Panc1 (cell line): ENCODE results near the gene MAN1A1. TPM values are rescaled to one million over a fixed set of nuclear protein-coding genes. Genes with fewer than 3 reads are reported as not detected.
"Not testable (repeated sequence)": the region's sequence is repeated elsewhere in the genome, so short reads cannot be mapped to it uniquely, and the experiment has no call there.

Experiments
- ATAC-seq: fragments of 200-7000 bp; cut with Tn5 transposase; 2 replicates; pipeline ENCODE4 v1.9.1; 2020; ENCODE audit warnings: mild to moderate bottlenecking, moderate library complexity
- BruUV-seq: library from RNA; stranded (reverse); fragments of 400-500 nt; replicated peaks from 2 replicates; lab custom pipeline; 2021; lab: Mats Ljungman, UMichigan
- CTCF ChIA-PET: fragments of 300-600 bp; sonication (Branson Sonifier 250); formaldehyde crosslinking; loops from one replicate; lab custom pipeline; 2022; ENCODE audit warnings: antibody characterized with exemption; lab: Charles Lee
- POLR2A ChIA-PET: fragments of 300-600 bp; sonication (Branson Sonifier 250); formaldehyde crosslinking; loops from one replicate; lab custom pipeline; 2022; ENCODE audit warnings: antibody characterized with exemption; lab: Charles Lee
- DNase-seq: peaks from one replicate; pipeline ENCODE4 v3.0.0-alpha.2; 2010; ENCODE audit warnings: low read depth, low spot score
- H3K27ac ChIP-seq: 2 replicates; pipeline ENCODE4 v1.5.1; 2011; ENCODE audit warnings: mild to moderate bottlenecking, low read length, inconsistent platforms
- H3K27me3 ChIP-seq: fragments of 200-500 bp; sonication (Bioruptor generic); 2 replicates; pipeline ENCODE4 v1.6.0; 2014; ENCODE audit warnings: low read length, inconsistent platforms; ENCODE audit not compliant: control insufficient read depth, insufficient read depth
- H3K36me3 ChIP-seq: fragments of 200-500 bp; sonication (Bioruptor generic); 2 replicates; pipeline ENCODE4 v1.5.1; 2014; ENCODE audit warnings: inconsistent platforms, mild to moderate bottlenecking, low read length, moderate library complexity; ENCODE audit not compliant: control insufficient read depth, insufficient read depth
- H3K4me1 ChIP-seq: 2 replicates; pipeline ENCODE4 v1.5.1; 2011; ENCODE audit warnings: inconsistent platforms, mild to moderate bottlenecking, low read length, moderate library complexity; ENCODE audit not compliant: control insufficient read depth, insufficient read depth
- H3K4me3 ChIP-seq, 2 experiments: 2 replicates each; pipeline ENCODE4 v1.5.1; 2011 to 2012; ENCODE audit warnings: low read depth in 2 of 2, low read length in 2 of 2, mild to moderate bottlenecking in 2 of 2, inconsistent platforms in 1 of 2, moderate library complexity in 1 of 2
- H3K9me3 ChIP-seq: fragments of 200-500 bp; sonication (Bioruptor generic); 2 replicates; pipeline ENCODE4 v1.5.1; 2014; ENCODE audit warnings: low read depth, mild to moderate bottlenecking, inconsistent platforms, low read length, moderate library complexity; ENCODE audit not compliant: control insufficient read depth, insufficient read depth
- CTCF ChIP-seq: fragments of 450-650 bp; IDR thresholded peaks from 2 replicates; pipeline ENCODE4 v1.5.1; 2017; ENCODE audit warnings: mild to moderate bottlenecking
- POLR2AphosphoS5 ChIP-seq: IDR thresholded peaks from 2 replicates; pipeline ENCODE4 v1.6.1; 2012; ENCODE audit warnings: mild to moderate bottlenecking, low read depth, low read length, moderate library complexity
- REST ChIP-seq, 2 experiments: IDR thresholded peaks; 2 replicates each; pipeline ENCODE4 v1.6.1; 2011 to 2012; ENCODE audit warnings: low read depth in 2 of 2, control low read depth in 1 of 2, low read length in 1 of 2, mild to moderate bottlenecking in 1 of 2, moderate library complexity in 1 of 2; ENCODE audit not compliant: insufficient read depth in 1 of 2
- SIN3A ChIP-seq: IDR thresholded peaks from 2 replicates; pipeline ENCODE4 v1.6.1; 2012; ENCODE audit warnings: low read depth, mild to moderate bottlenecking, low read length, moderate library complexity, borderline replicate concordance; ENCODE audit not compliant: insufficient read depth
- TCF7L2 ChIP-seq: IDR thresholded peaks from 2 replicates; pipeline ENCODE4 v1.6.1; 2011; ENCODE audit warnings: mild to moderate bottlenecking, low read depth, low read length, inconsistent platforms
- in situ Hi-C: cut with HindIII; loops from 2 replicates; pipeline ENCODE4 v1.10.0; 2016; ENCODE audit warnings: low sequenced_read_pairs, low pct_unique_long_range_greater_than_20kb
- intact Hi-C: fragments of 100-400 bp; cut with micrococcal nuclease; formaldehyde crosslinking; loops from one replicate; pipeline ENCODE4 v1.10.0; 2022; ENCODE audit not compliant: unreplicated experiment
- total RNA-seq: library from RNA; stranded (reverse); gene quantifications from one replicate; pipeline ENCODE4 v1.2.1, GENCODE V29; 2021; ENCODE audit not compliant: unreplicated experiment

The MAN1A1 gene
- total RNA-seq, 1 experiment from 2014 or later, result 3.2 TPM

- H3K27me3 ChIP-seq, result no peaks in the 10 kb centered on the region
- ChIA-PET CTCF (no interaction called here), POLR2A (interaction anchor here (0.5 kb wide), 1 partner anchor 141 kb away, joined by 11 read pairs; no protein-coding TSS in a partner anchor)
- H3K27ac ChIP-seq, result no peak overlapping the region
- no peaks in the 10 kb centered on the region for H3K36me3 ChIP-seq
- in situ Hi-C loops (no loop called here), intact Hi-C loops (no loop called here)
- H3K9me3 ChIP-seq, result no peaks in the 10 kb centered on the region
- no peak overlapping the region for H3K4me3 ChIP-seq
- no peak for ATAC-seq
- no peak for DNase-seq
- BruUV-seq, result no TSS peak
- no peaks in the 10 kb centered on the region for H3K4me1 ChIP-seq
- TF ChIP-seq REST (IDR thresholded peaks at IDR 0.05; ENCODE audit: insufficient read depth in 1 of 2, low read depth in 2 of 2, low read length in 1 of 2) (no peak), TCF7L2 (no peak), SIN3A (no peak), POLR2AphosphoS5 (no peak), CTCF (no peak)
Observed at GRCh38 chr6:119296036-119297035, 53.2 kb downstream of the MAN1A1 start.

GRCh38 chr6:119294984-119295383, 54.6 kb downstream of the MAN1A1 start:
- intact Hi-C loops, result no loop called here
- no peak for TF ChIP-seq POLR2AphosphoS5
- no peak for TF ChIP-seq SIN3A
- no peak for TF ChIP-seq REST (IDR thresholded peaks at IDR 0.05; ENCODE audit: insufficient read depth in 1 of 2, low read depth in 2 of 2, low read length in 1 of 2)
- TF ChIP-seq CTCF, result no peak
- no peak for TF ChIP-seq TCF7L2
- ATAC-seq, result no peak
- H3K36me3 ChIP-seq, result no peaks in the 10 kb centered on the region
- in situ Hi-C loops, result no loop called here
- no peak overlapping the region for H3K4me3 ChIP-seq
- no peaks in the 10 kb centered on the region for H3K9me3 ChIP-seq
- no peaks in the 10 kb centered on the region for H3K4me1 ChIP-seq
- no peaks in the 10 kb centered on the region for H3K27me3 ChIP-seq
- no TSS peak for BruUV-seq
- ChIA-PET POLR2A (no interaction called here), CTCF (no interaction called here)
- no peak overlapping the region for H3K27ac ChIP-seq
- no peak for DNase-seq

- H3K36me3 ChIP-seq, H3K4me1 ChIP-seq, in situ Hi-C loops, DNase-seq, intact Hi-C loops, BruUV-seq, H3K27ac ChIP-seq, POLR2A ChIA-PET, ATAC-seq, H3K9me3 ChIP-seq, CTCF ChIA-PET, H3K4me3 ChIP-seq, H3K27me3 ChIP-seq: not testable (repeated sequence)
Observed at GRCh38 chr6:119291060-119291459, 58.5 kb downstream of the MAN1A1 start.
